ENCODE results near the gene SLC32A1. TPM values are rescaled to one million over a fixed set of nuclear protein-coding genes. Genes with fewer than 3 reads are reported as not detected.

Gene SLC32A1
- total RNA-seq, 1 experiment from 2014 or later: 0.24 TPM

- Histone ChIP-seq H3K56ac (ENCODE audit: insufficient read length, low read depth, low read length) (no peak overlapping the region), H2BK5ac (ENCODE audit: insufficient read length, low read length) (no peak overlapping the region), H2AK5ac (ENCODE audit: insufficient read length, low read length) (no peak overlapping the region), H3K14ac (ENCODE audit: insufficient read depth, low read length) (no peak overlapping the region), H3K9me3 (ENCODE audit: control insufficient read depth, low read depth, low read length) (no peaks in the 10 kb centered on the region), H3K27me3 (ENCODE audit: insufficient read depth, low read length) (no peaks in the 10 kb centered on the region), H2AFZ (ENCODE audit: low read length) (no peak overlapping the region), H3K23me2 (ENCODE audit: insufficient read length, low read depth, low read length, poor library complexity, severe bottlenecking) (no peaks in the 10 kb centered on the region), H2BK120ac (ENCODE audit: low read depth, low read length, poor library complexity, severe bottlenecking) (no peak overlapping the region), H3T11ph (ENCODE audit: low read length) (no peak overlapping the region), H3K9ac (ENCODE audit: extremely low read depth, insufficient read length, low read length) (no peak overlapping the region), H3K18ac (ENCODE audit: insufficient read length, low read depth, low read length) (no peak overlapping the region), H4K8ac (replicated peaks; ENCODE audit: insufficient read length, low read depth, low read length) (no peak overlapping the region), H2BK12ac (ENCODE audit: insufficient read length, low read depth, low read length) (no peak overlapping the region), H4K20me1 (ENCODE audit: control insufficient read depth, insufficient read depth, insufficient read length) (no peaks in the 10 kb centered on the region), H3K79me2 (ENCODE audit: insufficient read depth, low read length) (no peaks in the 10 kb centered on the region; the same call in 1 of the 2 replicates), H4K5ac (ENCODE audit: insufficient read length, low read depth, low read length) (no peak overlapping the region), H3K4ac (ENCODE audit: low read depth, low read length) (no peak overlapping the region), H4K91ac (ENCODE audit: insufficient read length, low read depth, low read length) (no peak overlapping the region), H3K4me2 (ENCODE audit: insufficient read depth, insufficient read length, low read length) (no peak overlapping the region), H3K79me1 (ENCODE audit: insufficient read depth, low read depth, low read length, poor library complexity, severe bottlenecking) (no peaks in the 10 kb centered on the region), H3K23ac (ENCODE audit: insufficient read length, low read depth, low read length) (no peak overlapping the region), H2BK20ac (ENCODE audit: low read depth, low read length, poor library complexity, severe bottlenecking) (no peak overlapping the region), H3K27ac (ENCODE audit: insufficient read length, low read depth, low read length) (no peak overlapping the region), H2BK15ac (ENCODE audit: low read depth, low read length) (no peak overlapping the region), H3K4me1 (ENCODE audit: insufficient read depth, low read length) (no peaks in the 10 kb centered on the region)
- WGBS (ENCODE audit: extremely low coverage, insufficient read length, low lambda C conversion rate): no CpG with 5 or more reads among the region's 4 CpGs
- no peak for DNase-seq
- H3K36me3 Mint-ChIP-seq (ENCODE audit: insufficient read depth in 1 of 3, low read depth in 3 of 3): peaks cover 8 to 75% (median 42%) of the 10 kb centered on the region in 3 experiments; a peak in 6 of 7 replicates
- H3K27ac Mint-ChIP-seq: no peak overlapping the region; a peak in 2 of 7 replicates
- TF ChIP-seq CTCF (conservative IDR thresholded peaks at IDR 0.05): no peak
- no peaks in the 10 kb centered on the region for H3K27me3 Mint-ChIP-seq (ENCODE audit: low read depth)
- H3K9me3 Mint-ChIP-seq: no peaks in the 10 kb centered on the region; a peak in 1 of 5 replicates
- H3K4me1 Mint-ChIP-seq: peaks cover 2% of the 10 kb centered on the region in 2 experiments; a peak in 1 of 4 replicates
- no peak overlapping the region for H3K4me3 Mint-ChIP-seq
Measured at GRCh38 chr20:38766071-38766470, 41.8 kb downstream of the SLC32A1 start.

Data from H9 (cell line).